H9 (cell line): ENCODE results near the gene IMMP2L. TPM values are rescaled to one million over a fixed set of nuclear protein-coding genes. Genes with fewer than 3 reads are reported as not detected.

ENCODE experiments used
- DNase-seq: peaks from one replicate; pipeline ENCODE4 v3.0.0-alpha.2; 2017
- H2AFZ ChIP-seq: one replicate; pipeline ENCODE4 v1.6.1; 2013; ENCODE audit warnings: mild to moderate bottlenecking, low read length, control low read depth, moderate library complexity
- H2AK5ac ChIP-seq: 2 replicates; pipeline ENCODE4 v1.6.1; 2013; ENCODE audit warnings: low read length, control low read depth, mixed read lengths; ENCODE audit not compliant: insufficient read length
- H2BK120ac ChIP-seq: one replicate; pipeline ENCODE4 v1.6.1; 2013; ENCODE audit warnings: low read depth, mild to moderate bottlenecking, low read length, control low read depth, inconsistent platforms; ENCODE audit not compliant: poor library complexity, severe bottlenecking
- H2BK12ac ChIP-seq: 2 replicates; pipeline ENCODE4 v1.6.1; 2013; ENCODE audit warnings: low read length, control low read depth, mixed read lengths, low read depth; ENCODE audit not compliant: insufficient read length
- H2BK15ac ChIP-seq: 2 replicates; pipeline ENCODE4 v1.6.1; 2013; ENCODE audit warnings: low read depth, low read length, control low read depth
- H2BK20ac ChIP-seq: one replicate; pipeline ENCODE4 v1.6.1; 2013; ENCODE audit warnings: low read depth, mild to moderate bottlenecking, low read length, control low read depth, inconsistent platforms; ENCODE audit not compliant: poor library complexity, severe bottlenecking
- H2BK5ac ChIP-seq: 2 replicates; pipeline ENCODE4 v1.6.1; 2013; ENCODE audit warnings: low read length, control low read depth, mixed read lengths; ENCODE audit not compliant: insufficient read length
- H3K14ac ChIP-seq: 2 replicates; pipeline ENCODE4 v1.6.1; 2013; ENCODE audit warnings: low read length, control low read depth; ENCODE audit not compliant: insufficient read depth
- H3K18ac ChIP-seq: 2 replicates; pipeline ENCODE4 v1.6.1; 2013; ENCODE audit warnings: low read depth, mild to moderate bottlenecking, mixed read lengths, low read length, control low read depth; ENCODE audit not compliant: insufficient read length
- H3K23ac ChIP-seq: 2 replicates; pipeline ENCODE4 v1.6.1; 2013; ENCODE audit warnings: low read length, control low read depth, mixed read lengths, low read depth; ENCODE audit not compliant: insufficient read length
- H3K23me2 ChIP-seq: 2 replicates; pipeline ENCODE4 v1.6.1; 2013; ENCODE audit warnings: low read depth, mild to moderate bottlenecking, mixed read lengths, low read length, control low read depth; ENCODE audit not compliant: insufficient read length, poor library complexity, severe bottlenecking
- H3K27ac ChIP-seq: 2 replicates; pipeline ENCODE4 v1.5.1; 2013; ENCODE audit warnings: low read length, control low read depth, mixed read lengths, low read depth; ENCODE audit not compliant: insufficient read length
- H3K27me3 ChIP-seq: 2 replicates; pipeline ENCODE4 v1.6.1; 2013; ENCODE audit warnings: low read length, control low read depth, inconsistent platforms; ENCODE audit not compliant: insufficient read depth
- H3K4ac ChIP-seq: 2 replicates; pipeline ENCODE4 v1.6.1; 2013; ENCODE audit warnings: low read depth, mild to moderate bottlenecking, control low read depth, inconsistent platforms, low read length, moderate library complexity
- H3K4me1 ChIP-seq: 2 replicates; pipeline ENCODE4 v1.6.1; 2013; ENCODE audit warnings: low read length, control low read depth, inconsistent platforms; ENCODE audit not compliant: insufficient read depth
- H3K4me2 ChIP-seq: 2 replicates; pipeline ENCODE4 v1.6.1; 2013; ENCODE audit warnings: low read length, control low read depth, mixed read lengths; ENCODE audit not compliant: insufficient read length, insufficient read depth
- H3K56ac ChIP-seq: 2 replicates; pipeline ENCODE4 v1.6.1; 2013; ENCODE audit warnings: low read depth, mild to moderate bottlenecking, mixed read lengths, low read length, control low read depth; ENCODE audit not compliant: insufficient read length
- H3K79me1 ChIP-seq: 2 replicates; pipeline ENCODE4 v1.6.1; 2013; ENCODE audit warnings: low read depth, mild to moderate bottlenecking, moderate library complexity, low read length, control low read depth, inconsistent platforms; ENCODE audit not compliant: insufficient read depth, poor library complexity, severe bottlenecking
- H3K79me2 ChIP-seq: 2 replicates; pipeline ENCODE4 v1.6.1; 2013; ENCODE audit warnings: low read length, control low read depth, inconsistent platforms; ENCODE audit not compliant: insufficient read depth
- H3K9ac ChIP-seq: 2 replicates; pipeline ENCODE4 v1.6.1; 2013; ENCODE audit warnings: low read length, control low read depth, mixed read lengths; ENCODE audit not compliant: insufficient read length; ENCODE audit errors: extremely low read depth
- H3K9me3 ChIP-seq: one replicate; pipeline ENCODE4 v1.6.1; 2013; ENCODE audit warnings: low read depth, low read length, inconsistent platforms; ENCODE audit not compliant: control insufficient read depth
- H3T11ph ChIP-seq: one replicate; pipeline ENCODE4 v1.6.1; 2013; ENCODE audit warnings: mild to moderate bottlenecking, low read length, control low read depth, inconsistent platforms
- H4K20me1 ChIP-seq: one replicate; pipeline ENCODE4 v1.6.1; 2013; ENCODE audit not compliant: control insufficient read depth, insufficient read length, insufficient read depth
- H4K5ac ChIP-seq: 2 replicates; pipeline ENCODE4 v1.6.1; 2013; ENCODE audit warnings: low read depth, mild to moderate bottlenecking, mixed read lengths, low read length, control low read depth; ENCODE audit not compliant: insufficient read length
- H4K8ac ChIP-seq: replicated peaks from 2 replicates; pipeline ENCODE4 v1.6.1; 2013; ENCODE audit warnings: low read length, control low read depth, mixed read lengths, low read depth; ENCODE audit not compliant: insufficient read length
- H4K91ac ChIP-seq: 2 replicates; pipeline ENCODE4 v1.6.1; 2013; ENCODE audit warnings: low read depth, mild to moderate bottlenecking, moderate library complexity, mixed read lengths, low read length, control low read depth; ENCODE audit not compliant: insufficient read length
- H3K27ac Mint-ChIP-seq, 3 experiments: 2 replicates in 2 of 3; 3 replicates in 1 of 3; pipeline ENCODE4 v1.8.0; 2020 to 2021; ENCODE audit warnings: mixed read lengths in 3 of 3, mild to moderate bottlenecking in 1 of 3, moderate library complexity in 1 of 3
- H3K27me3 Mint-ChIP-seq: 2 replicates; pipeline ENCODE4 v1.8.0; 2021; ENCODE audit warnings: low read depth, mild to moderate bottlenecking, moderate library complexity, mixed read lengths
- H3K36me3 Mint-ChIP-seq, 3 experiments: 2 replicates in 2 of 3; 3 replicates in 1 of 3; pipeline ENCODE4 v1.8.0; 2020 to 2021; ENCODE audit warnings: low read depth in 3 of 3, mixed read lengths in 3 of 3; ENCODE audit not compliant: insufficient read depth in 1 of 3
- H3K4me1 Mint-ChIP-seq, 2 experiments: 2 replicates each; pipeline ENCODE4 v1.8.0; 2020; ENCODE audit warnings: mixed read lengths in 2 of 2
- H3K4me3 Mint-ChIP-seq, 2 experiments: 2 replicates in 1 of 2; 3 replicates in 1 of 2; pipeline ENCODE4 v1.8.0; 2020 to 2021; ENCODE audit warnings: mild to moderate bottlenecking in 2 of 2, mixed read lengths in 2 of 2, moderate library complexity in 1 of 2
- H3K9me3 Mint-ChIP-seq, 2 experiments: 2 replicates in 1 of 2; 3 replicates in 1 of 2; pipeline ENCODE4 v1.8.0; 2020; ENCODE audit warnings: mild to moderate bottlenecking in 2 of 2, mixed read lengths in 2 of 2, moderate library complexity in 1 of 2
- CTCF ChIP-seq: fragments of 200-600 bp; sonication (generic); conservative IDR thresholded peaks from 3 replicates; pipeline ENCODE4 v1.8.0; 2021; ENCODE audit warnings: antibody characterized with exemption, mild to moderate bottlenecking
- WGBS: extraction: QIAGEN DNeasy Blood & Tissue Kit; methylation state at CpG from one replicate; pipeline ENCODE4 v1.1.7; 2013; ENCODE audit warnings: missing lambda C conversion rate, low lambda C conversion rate, mixed read lengths; ENCODE audit not compliant: insufficient read length; ENCODE audit errors: extremely low coverage; 5-methylcytosine and 5-hydroxymethylcytosine counted together
- total RNA-seq: library from RNA; stranded (reverse); gene quantifications from 2 replicates; pipeline ENCODE4 v1.2.1, GENCODE V29; 2021

The IMMP2L gene
- total RNA-seq, 1 experiment from 2014 or later = 14.7 TPM

- H3K79me2 ChIP-seq = no peaks in the 10 kb centered on the region
- no peak overlapping the region for H2BK5ac ChIP-seq
- DNase-seq = no peak
- H3K27ac Mint-ChIP-seq = no peak overlapping the region
- H3K27me3 ChIP-seq = no peaks in the 10 kb centered on the region
- H3K27me3 Mint-ChIP-seq = no peaks in the 10 kb centered on the region
- no peak overlapping the region for H3K4me3 Mint-ChIP-seq
- no peak overlapping the region for H4K8ac ChIP-seq
- H3K4me1 Mint-ChIP-seq = peaks cover 25 to 28% of the 10 kb centered on the region in 2 experiments
- no peak overlapping the region for H3K27ac ChIP-seq
- H3T11ph ChIP-seq = no peak overlapping the region
- H3K9me3 Mint-ChIP-seq = no peaks in the 10 kb centered on the region
- H3K18ac ChIP-seq = no peak overlapping the region
- H3K9me3 ChIP-seq = no peaks in the 10 kb centered on the region
- no peak overlapping the region for H3K14ac ChIP-seq
- no peaks in the 10 kb centered on the region; the same call in 1 of the 2 replicates for H3K4me1 ChIP-seq
- no CpG with 5 or more reads among the region's 1 CpG for WGBS
- H3K4me2 ChIP-seq = no peak overlapping the region
- no peak overlapping the region for H4K5ac ChIP-seq
- no peak overlapping the region for H2BK20ac ChIP-seq
- no peak overlapping the region for H2BK12ac ChIP-seq
- TF ChIP-seq CTCF = no peak
- H2BK15ac ChIP-seq = no peak overlapping the region
- H3K9ac ChIP-seq = no peak overlapping the region
- H4K91ac ChIP-seq = no peak overlapping the region
- H2AK5ac ChIP-seq = no peak overlapping the region
- no peak overlapping the region for H2BK120ac ChIP-seq
- H3K36me3 Mint-ChIP-seq = no peaks in the 10 kb centered on the region; a peak in 1 of 7 replicates
- H3K23me2 ChIP-seq = no peaks in the 10 kb centered on the region
- no peaks in the 10 kb centered on the region for H4K20me1 ChIP-seq
- H3K79me1 ChIP-seq = no peaks in the 10 kb centered on the region
- H3K56ac ChIP-seq = no peak overlapping the region
- no peak overlapping the region for H3K23ac ChIP-seq
- H2AFZ ChIP-seq = no peak overlapping the region
- no peak overlapping the region for H3K4ac ChIP-seq
These were observed 454.3 kb downstream of the IMMP2L start for GRCh38 chr7:111108000-111108399.
